D341Med (cell line): ENCODE results near the gene GDF3.
"Not testable (repeated sequence)": the region's sequence is repeated elsewhere in the genome, so short reads cannot be mapped to it uniquely, and the experiment has no call there.

Experiments used
- DNase-seq: peaks from one replicate; pipeline ENCODE4 v3.0.0; 2012; ENCODE audit warnings: low spot score

The GDF3 gene

GRCh38 chr12:7695566-7696197 lies at the start of gene GDF3:
Gene GDF3 (minus strand): TSS chr12:7695775. CDS start chr12:7695728, 47 bp downstream.
- no peak for DNase-seq

- DNase-seq: no peak
Observed at GRCh38 chr12:7732993-7733392, 37.4 kb upstream of the GDF3 start.

- DNase-seq: no peak
Observed at GRCh38 chr12:7731486-7731885, 35.9 kb upstream of the GDF3 start.

- not testable (repeated sequence) for DNase-seq
Observed at GRCh38 chr12:7730984-7731383, 35.4 kb upstream of the GDF3 start.

DNA sequence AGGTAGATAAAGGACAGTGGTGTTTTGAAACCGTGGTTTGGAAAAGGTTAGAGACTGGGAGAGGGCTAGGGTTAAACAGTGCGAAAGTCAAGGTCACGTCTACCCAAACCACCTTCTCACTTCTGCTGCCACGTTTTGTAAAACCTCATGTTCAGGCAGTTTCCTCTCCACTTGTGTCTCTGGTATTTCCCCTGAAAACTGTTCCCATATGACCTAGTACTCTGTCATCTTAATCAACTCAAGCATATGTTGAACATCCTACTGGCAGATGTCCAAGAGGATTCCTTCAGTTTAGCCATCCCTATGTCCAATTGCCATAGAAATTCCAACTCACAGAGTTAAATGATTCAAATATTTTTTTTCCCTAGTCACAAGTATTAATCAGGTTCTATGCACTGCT lies 34.2 kb upstream of the GDF3 start:
- DNase-seq: no peak

GRCh38 chr12:7723926-7724325 lies 28.4 kb upstream of the GDF3 start:
- DNase-seq: no peak

DNA sequence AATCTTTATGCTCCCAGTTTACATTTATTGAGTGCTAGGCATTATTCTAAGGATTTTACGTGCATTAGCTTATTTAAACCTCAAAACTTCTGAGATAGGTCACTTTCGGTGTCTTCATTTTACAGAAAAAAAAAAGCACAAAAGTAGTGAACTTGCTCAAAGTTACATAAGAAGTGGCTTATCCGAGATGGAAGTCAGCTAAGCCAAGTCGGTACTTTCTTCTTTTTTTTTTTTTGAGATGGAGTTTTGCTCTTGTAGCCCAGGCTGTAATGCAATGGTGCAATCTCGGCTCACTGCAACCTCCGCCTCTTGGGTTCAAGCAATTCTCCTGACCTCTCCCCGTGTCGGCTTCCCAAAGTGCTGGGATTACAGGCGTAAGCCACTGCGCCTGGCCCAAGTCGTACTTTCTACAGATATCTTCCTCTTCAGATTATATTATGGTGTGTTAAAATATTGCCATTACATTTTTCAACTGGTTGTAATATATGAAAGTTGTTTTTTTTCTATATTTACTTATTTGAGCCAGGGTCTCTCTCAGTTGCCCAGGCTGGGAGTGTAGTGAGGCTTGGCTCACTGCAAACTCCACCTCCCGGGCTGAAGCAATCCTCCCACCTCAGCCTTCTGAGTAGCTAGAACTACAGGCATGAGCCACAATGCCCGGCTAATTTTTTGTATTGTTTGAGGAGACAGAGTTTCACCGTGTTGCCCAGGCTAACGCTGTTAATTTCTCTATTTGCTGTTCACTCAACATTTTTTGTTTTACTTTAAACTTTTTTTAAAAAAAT lies 24.6 kb upstream of the GDF3 start:
- DNase-seq: no peak

- DNase-seq: no peak
Observed at GRCh38 chr12:7716381-7716780, 20.8 kb upstream of the GDF3 start.

DNA sequence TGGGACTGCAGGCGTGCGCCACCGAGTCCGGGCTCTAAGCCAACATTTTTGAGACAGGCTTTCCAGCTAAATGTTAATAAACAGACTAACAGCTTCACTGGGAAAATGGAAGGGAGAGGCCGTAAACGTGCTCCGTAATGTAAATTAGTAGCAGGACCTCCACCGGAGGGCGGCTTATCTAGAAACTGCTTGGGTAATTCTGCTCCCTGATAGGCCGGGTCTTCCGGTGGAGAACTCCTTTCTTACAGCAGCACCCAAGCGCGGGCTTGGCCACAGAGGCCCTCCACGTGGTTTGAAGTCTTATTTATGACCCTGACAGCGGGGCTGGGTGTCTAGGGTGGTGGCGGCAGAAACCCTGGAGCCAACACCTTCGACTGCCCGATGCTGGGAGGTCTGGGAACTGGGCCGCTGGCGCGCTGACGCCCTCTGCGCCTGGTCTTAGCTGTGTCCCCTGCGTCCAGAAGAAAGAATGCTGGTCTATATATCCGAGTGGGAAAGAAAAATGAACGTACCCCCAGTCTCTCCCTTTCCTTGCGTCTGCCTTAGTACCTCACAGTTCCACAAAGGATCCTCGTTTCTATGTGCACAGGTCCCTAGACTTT lies 17.4 kb upstream of the GDF3 start:
- no peak for DNase-seq

DNA sequence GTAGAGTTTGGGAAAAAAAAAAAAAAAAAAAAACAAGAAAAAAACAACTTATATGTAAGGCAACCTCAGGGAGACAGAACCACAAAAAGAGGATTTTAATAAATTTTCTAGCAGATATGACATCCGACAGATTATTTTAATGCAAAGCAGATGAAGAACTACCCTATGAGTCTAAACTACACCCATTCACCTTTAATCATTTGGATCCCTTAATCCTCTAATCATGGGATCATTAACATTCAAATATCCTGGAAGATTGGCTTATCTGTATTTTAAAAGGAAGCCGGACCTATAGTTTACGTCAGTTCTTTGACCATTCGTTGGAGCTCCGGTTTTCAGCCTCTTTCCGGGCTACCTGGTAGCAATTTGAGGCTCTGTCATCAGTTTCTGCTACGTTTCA lies 15.6 kb upstream of the GDF3 start, which contains the start of gene DPPA3:
DPPA3 (plus strand) TSS at position 301 of the 400 bp plus-strand sequence. CDS start 138 bp downstream, outside the sequence.
- DNase-seq: no peak

GRCh38 chr12:7709969-7710675 lies 14.5 kb upstream of the GDF3 start:
- DNase-seq: no peak

DNA sequence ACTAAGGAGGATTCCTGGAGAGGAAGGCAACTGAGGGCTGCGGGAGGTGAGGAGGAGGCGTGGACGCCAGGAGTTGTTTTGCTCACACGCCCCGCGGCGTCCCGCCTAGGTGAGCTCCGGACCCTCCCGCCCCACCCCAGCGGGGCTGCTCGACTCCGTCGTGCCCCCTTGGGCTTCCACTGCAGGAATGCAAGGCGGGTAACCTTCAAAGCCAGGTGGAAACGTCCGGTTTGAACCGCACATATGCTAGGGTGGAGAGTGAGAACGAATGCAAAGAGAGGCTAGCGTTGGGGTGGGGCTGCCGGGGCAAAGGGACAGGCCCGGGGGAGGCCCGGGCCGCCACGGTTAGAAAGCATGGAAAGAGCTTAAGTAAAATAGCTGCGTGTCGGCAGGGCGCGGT lies 10.3 kb upstream of the GDF3 start:
- DNase-seq: no peak

DNA sequence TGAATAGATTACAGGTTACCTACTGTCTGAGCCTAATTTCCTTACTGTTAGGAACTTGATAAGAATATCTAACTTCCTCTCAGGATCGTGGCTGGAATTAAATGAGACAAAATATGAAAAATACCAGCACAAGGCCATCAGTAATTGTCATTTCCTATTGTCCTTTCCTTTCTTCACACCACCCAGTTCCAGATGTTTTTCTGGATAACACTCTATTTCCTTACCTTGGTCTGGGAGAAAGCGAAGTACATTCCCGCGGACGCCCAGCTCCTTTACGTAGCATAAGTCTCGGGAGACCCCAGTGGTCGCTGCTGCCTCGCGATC lies 376 bp downstream of the GDF3 start:
- no peak for DNase-seq

DNA sequence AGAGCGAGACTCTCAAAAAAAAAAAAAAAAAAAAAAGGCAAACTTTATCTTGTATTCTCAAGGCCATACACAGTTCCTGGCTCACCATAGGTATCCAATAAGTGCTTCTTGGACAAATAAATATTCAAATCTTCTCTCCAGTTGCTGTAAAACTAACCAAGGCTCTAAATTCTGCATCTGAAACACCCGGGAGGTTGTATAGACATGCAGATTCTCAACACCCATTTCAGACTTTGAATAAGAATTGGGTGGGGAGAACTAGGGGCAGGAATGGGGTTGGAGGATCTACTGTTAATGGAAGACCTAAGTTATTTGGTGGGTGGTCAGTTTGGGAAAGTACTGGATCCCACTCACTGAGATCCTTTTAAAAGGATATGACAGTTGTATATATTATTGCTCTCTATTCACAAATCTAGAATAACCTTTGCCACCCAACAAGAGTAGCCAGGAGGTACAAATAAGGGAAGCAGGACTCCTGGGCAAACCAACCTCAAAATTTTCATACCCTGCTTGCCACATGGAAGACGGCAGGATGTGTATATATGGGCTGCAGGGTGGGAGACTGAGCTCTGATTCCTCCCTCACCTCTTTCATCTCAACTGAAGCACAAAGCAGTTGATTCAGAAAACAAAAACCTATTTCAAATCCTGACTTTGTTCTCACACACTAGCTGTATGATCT lies 879 bp downstream of the GDF3 start:
- no peak for DNase-seq

- DNase-seq: no peak
Observed at GRCh38 chr12:7693793-7694192, 1.8 kb downstream of the GDF3 start.

- DNase-seq: no peak
Observed at GRCh38 chr12:7681535-7681934, 14.0 kb downstream of the GDF3 start.

- no peak for DNase-seq
Observed at GRCh38 chr12:7679251-7680045, 16.1 kb downstream of the GDF3 start.

GRCh38 chr12:7678744-7679143 lies 16.8 kb downstream of the GDF3 start:
- DNase-seq: no peak

GRCh38 chr12:7677432-7677888 lies 18.1 kb downstream of the GDF3 start:
- DNase-seq: peak; percentile 48

DNA sequence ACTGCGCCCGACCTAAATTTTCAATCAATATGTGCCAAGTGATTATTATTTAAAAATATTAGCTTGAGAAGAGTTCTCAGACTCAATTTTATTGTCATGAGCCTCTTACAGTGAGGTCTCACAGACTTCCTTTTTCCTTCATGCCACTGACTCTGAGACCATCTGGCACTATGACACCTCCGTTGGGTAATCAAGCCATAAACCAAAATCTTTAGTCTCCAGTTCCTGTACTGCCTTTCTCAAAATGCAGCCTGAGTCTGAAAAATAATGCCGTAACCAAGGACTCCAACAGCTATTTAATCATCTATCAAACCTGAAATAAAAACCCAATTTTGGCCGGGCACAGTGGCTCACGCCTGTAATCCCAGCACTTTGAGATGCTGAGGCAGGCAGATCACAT lies 20.1 kb downstream of the GDF3 start:
- DNase-seq: not testable (repeated sequence)

- no peak for DNase-seq
Observed at GRCh38 chr12:7668171-7668570, 27.4 kb downstream of the GDF3 start.
